ENCODE results near the gene LINGO3.

LINGO3 gene

GRCh38 chr19:2308114-2308556, at the start of gene LINGO3:
LINGO3 (minus strand) TSS chr19:2308154; CDS start chr19:2291776, 16,378 bp downstream.
- no peak within 1 kb of the TSS for H3K4me3 ChIP-seq (ENCODE audit: low read depth, low read length)
- no peak for TF ChIP-seq CTCF (IDR thresholded peaks at IDR 0.05; ENCODE audit: low read depth, low read length)

GRCh38 chr19:2356036-2356646, 48.2 kb upstream of the LINGO3 start:
- TF ChIP-seq CTCF (IDR thresholded peaks at IDR 0.05; ENCODE audit: low read depth, low read length) = no peak
- no peak overlapping the region for H3K4me3 ChIP-seq (ENCODE audit: low read depth, low read length)

- no peak overlapping the region for H3K4me3 ChIP-seq (ENCODE audit: low read depth, low read length)
- TF ChIP-seq CTCF (IDR thresholded peaks at IDR 0.05; ENCODE audit: low read depth, low read length) = no peak
Measured at GRCh38 chr19:2355168-2356035, 47.4 kb upstream of the LINGO3 start.

GRCh38 chr19:2354670-2355069, 46.7 kb upstream of the LINGO3 start:
- no peak for TF ChIP-seq CTCF (IDR thresholded peaks at IDR 0.05; ENCODE audit: low read depth, low read length)
- H3K4me3 ChIP-seq (ENCODE audit: low read depth, low read length) = no peak overlapping the region

- TF ChIP-seq CTCF (IDR thresholded peaks at IDR 0.05; ENCODE audit: low read depth, low read length) = no peak
- no peak overlapping the region for H3K4me3 ChIP-seq (ENCODE audit: low read depth, low read length)
Measured at GRCh38 chr19:2353887-2354592, 46.1 kb upstream of the LINGO3 start.

- no peak for TF ChIP-seq CTCF (IDR thresholded peaks at IDR 0.05; ENCODE audit: low read depth, low read length)
- no peak overlapping the region for H3K4me3 ChIP-seq (ENCODE audit: low read depth, low read length)
Measured at GRCh38 chr19:2353159-2353886, 45.4 kb upstream of the LINGO3 start.
